Neuronal stem cell (in vitro differentiated cells): ENCODE results near the gene BAIAP2.

Experiments
- DNase-seq: peaks from one replicate; pipeline ENCODE4 v3.0.0-alpha.2; 2013; ENCODE audit warnings: low spot score
- H2AFZ ChIP-seq: one replicate; pipeline ENCODE4 v1.6.1; 2013; ENCODE audit warnings: mild to moderate bottlenecking, low read length, inconsistent platforms
- H2AK5ac ChIP-seq: 2 replicates; pipeline ENCODE4 v1.6.1; 2013; ENCODE audit warnings: low read depth, mild to moderate bottlenecking, inconsistent platforms, low read length, moderate library complexity, mixed read lengths
- H2BK120ac ChIP-seq: 2 replicates; pipeline ENCODE4 v1.6.1; 2013; ENCODE audit warnings: low read depth, mild to moderate bottlenecking, inconsistent platforms, low read length, moderate library complexity, mixed read lengths
- H2BK12ac ChIP-seq: one replicate; pipeline ENCODE4 v1.6.1; 2013; ENCODE audit warnings: low read length, inconsistent platforms
- H2BK15ac ChIP-seq: 2 replicates; pipeline ENCODE4 v1.6.1; 2013; ENCODE audit warnings: mild to moderate bottlenecking, low read length, inconsistent platforms, mixed read lengths
- H2BK5ac ChIP-seq: one replicate; pipeline ENCODE4 v1.6.1; 2013; ENCODE audit warnings: inconsistent platforms, mild to moderate bottlenecking, low read length, moderate library complexity
- H3K14ac ChIP-seq: one replicate; pipeline ENCODE4 v1.6.1; 2013; ENCODE audit warnings: low read length, inconsistent platforms
- H3K18ac ChIP-seq: 2 replicates; pipeline ENCODE4 v1.6.1; 2013; ENCODE audit warnings: low read length, inconsistent platforms
- H3K23ac ChIP-seq: 2 replicates; pipeline ENCODE4 v1.6.1; 2013; ENCODE audit warnings: low read depth, mild to moderate bottlenecking, mixed read lengths, low read length, inconsistent platforms; ENCODE audit not compliant: poor library complexity
- H3K27ac ChIP-seq: replicated peaks from 3 replicates; pipeline ENCODE4 v1.5.1; 2013; ENCODE audit warnings: low read length, inconsistent platforms
- H3K27me3 ChIP-seq, 3 experiments: 2 replicates each; pipeline ENCODE4 v1.6.1; 2013; ENCODE audit warnings: low read length in 3 of 3, mild to moderate bottlenecking in 2 of 3, inconsistent platforms in 1 of 3, low read depth in 1 of 3, mixed read lengths in 1 of 3, moderate library complexity in 1 of 3; ENCODE audit not compliant: control insufficient read depth in 3 of 3, insufficient read depth in 3 of 3
- H3K36me3 ChIP-seq, 2 donors: replicated peaks in 1 of 2; 2 replicates each; pipeline ENCODE4 v1.6.1; 2013; ENCODE audit warnings: low read length in 2 of 2; ENCODE audit not compliant: control insufficient read depth in 2 of 2, insufficient read depth in 2 of 2
- H3K4ac ChIP-seq: 2 replicates; pipeline ENCODE4 v1.6.1; 2013; ENCODE audit warnings: inconsistent platforms, mild to moderate bottlenecking, low read length, moderate library complexity
- H3K4me1 ChIP-seq, 2 donors: 1 replicate in 1 of 2; 2 replicates in 1 of 2; pipeline ENCODE4 v1.6.1; 2013; ENCODE audit warnings: low read length in 2 of 2, low read depth in 1 of 2; ENCODE audit not compliant: control insufficient read depth in 2 of 2, insufficient read depth in 1 of 2
- H3K4me2 ChIP-seq: one replicate; pipeline ENCODE4 v1.6.1; 2013; ENCODE audit warnings: mild to moderate bottlenecking, low read length, inconsistent platforms; ENCODE audit not compliant: insufficient read depth, poor library complexity, severe bottlenecking
- H3K4me3 ChIP-seq, 2 donors: 2 replicates each; pipeline ENCODE4 v1.5.1; 2013; ENCODE audit warnings: low read length in 2 of 2, mild to moderate bottlenecking in 2 of 2, inconsistent platforms in 1 of 2, moderate library complexity in 1 of 2
- H3K79me1 ChIP-seq: one replicate; pipeline ENCODE4 v1.6.1; 2013; ENCODE audit warnings: low read depth, mild to moderate bottlenecking, inconsistent platforms, low read length, moderate library complexity
- H3K9ac ChIP-seq: one replicate; pipeline ENCODE4 v1.6.1; 2013; ENCODE audit warnings: mild to moderate bottlenecking, low read depth, low read length, inconsistent platforms; ENCODE audit not compliant: poor library complexity
- H3K9me3 ChIP-seq, 2 donors: replicated peaks in 1 of 2; 2 replicates each; pipeline versions ENCODE3 to v1.6.1; 2013; ENCODE audit warnings: low read length in 2 of 2, mild to moderate bottlenecking in 2 of 2, inconsistent platforms in 1 of 2, low read depth in 1 of 2, mixed read lengths in 1 of 2, moderate library complexity in 1 of 2; ENCODE audit not compliant: control insufficient read depth in 2 of 2, insufficient read depth in 1 of 2
- H4K8ac ChIP-seq: one replicate; pipeline ENCODE4 v1.6.1; 2013; ENCODE audit warnings: low read depth, mild to moderate bottlenecking, inconsistent platforms, low read length, moderate library complexity
- H4K91ac ChIP-seq: one replicate; pipeline ENCODE4 v1.6.1; 2013; ENCODE audit warnings: low read length, low read depth, mild to moderate bottlenecking, inconsistent platforms; ENCODE audit not compliant: poor library complexity
- WGBS, 2 donors: extraction: QIAGEN DNeasy Blood & Tissue Kit; methylation state at CpG; one replicate each; pipeline ENCODE4 v1.1.7; 2013; ENCODE audit warnings: missing lambda C conversion rate in 2 of 2, mixed read lengths in 1 of 2; ENCODE audit not compliant: insufficient read length in 2 of 2, insufficient replicate concordance in 1 of 2; ENCODE audit errors: extremely low coverage in 2 of 2; 5-methylcytosine and 5-hydroxymethylcytosine counted together

BAIAP2 gene

DNA sequence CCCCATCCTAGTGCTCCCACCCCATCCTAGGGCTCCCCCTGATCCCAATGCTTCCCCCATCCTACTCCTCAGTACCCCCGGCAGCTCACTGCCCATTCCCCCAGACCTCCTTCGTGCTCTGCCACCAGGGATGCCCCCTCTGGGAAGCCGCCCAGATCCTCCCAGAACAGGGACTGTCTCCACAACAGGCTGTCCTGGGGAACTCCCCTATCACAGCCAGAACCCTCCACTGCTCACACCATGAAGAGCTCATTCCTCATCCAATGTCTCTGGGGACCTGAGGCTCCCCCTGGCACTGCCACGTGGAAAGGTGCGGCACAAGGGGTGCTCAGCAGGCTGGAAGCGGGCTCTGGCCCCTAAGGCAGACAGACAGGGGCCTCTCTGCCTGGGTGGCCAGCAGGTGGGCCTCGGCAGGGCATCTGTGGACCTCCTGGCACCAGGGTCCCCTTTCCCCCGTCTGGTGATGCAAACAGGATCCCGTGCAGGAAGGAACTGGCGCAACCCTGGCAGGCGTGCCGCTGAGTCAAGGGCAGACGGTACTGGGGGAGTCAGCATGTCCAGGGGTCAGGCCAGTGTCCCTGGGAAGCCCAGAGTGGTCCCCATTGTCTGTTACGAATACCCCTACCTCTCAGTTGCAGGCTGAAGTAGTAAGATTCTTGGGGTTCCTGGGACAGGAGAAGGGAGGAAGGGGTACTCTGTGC is 115.6 kb downstream of the BAIAP2 start:
- Histone ChIP-seq H3K18ac (no peak overlapping the region), H2AK5ac (peak overlapping the region; percentile 68), H2BK15ac (no peak overlapping the region), H3K79me1 (no peaks in the 10 kb centered on the region), H3K14ac (peak overlapping the region; percentile 38), H3K9ac (peak overlapping the region; percentile 44), H3K27ac (no peak overlapping the region), H4K91ac (no peak overlapping the region), H4K8ac (no peak overlapping the region), H3K4ac (no peak overlapping the region), H3K4me2 (no peak overlapping the region), H2BK12ac (peak overlapping the region; percentile 14), H3K27me3 (no peaks in the 10 kb centered on the region), H3K4me1 (peaks cover 0 to 4% of the 10 kb centered on the region in 2 donors), H2AFZ (no peak overlapping the region), H3K4me3 (no peak overlapping the region), H2BK5ac (no peak overlapping the region), H3K36me3 (no peaks in the 10 kb centered on the region), H3K9me3 (no peaks in the 10 kb centered on the region), H3K23ac (peak overlapping the region; percentile 89), H2BK120ac (peak overlapping the region; percentile 47)
- no peak for DNase-seq
- no CpG with 5 or more reads among the region's 14 CpGs for WGBS, 2 donors

DNA sequence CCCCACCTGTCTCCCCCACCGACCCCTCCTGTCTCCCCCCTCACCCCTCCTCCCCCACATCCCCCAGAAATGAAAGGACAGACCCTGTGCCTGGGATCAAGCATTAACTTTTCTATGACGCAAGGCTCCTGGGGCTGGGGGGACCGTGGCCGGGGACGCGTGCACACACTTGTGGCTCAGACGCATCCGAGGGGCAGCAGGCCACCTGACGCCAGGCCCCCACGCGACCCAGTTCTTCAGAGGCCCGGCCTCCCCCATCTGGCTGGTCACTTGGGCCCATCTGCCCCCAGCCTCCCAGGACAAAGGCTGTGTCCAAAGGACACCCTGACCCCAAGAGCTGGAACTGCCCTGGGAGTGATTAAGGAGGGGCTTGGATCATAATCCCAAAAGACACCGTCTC is 116.3 kb downstream of the BAIAP2 start:
- no CpG with 5 or more reads among the region's 13 CpGs for WGBS, 2 donors

DNA sequence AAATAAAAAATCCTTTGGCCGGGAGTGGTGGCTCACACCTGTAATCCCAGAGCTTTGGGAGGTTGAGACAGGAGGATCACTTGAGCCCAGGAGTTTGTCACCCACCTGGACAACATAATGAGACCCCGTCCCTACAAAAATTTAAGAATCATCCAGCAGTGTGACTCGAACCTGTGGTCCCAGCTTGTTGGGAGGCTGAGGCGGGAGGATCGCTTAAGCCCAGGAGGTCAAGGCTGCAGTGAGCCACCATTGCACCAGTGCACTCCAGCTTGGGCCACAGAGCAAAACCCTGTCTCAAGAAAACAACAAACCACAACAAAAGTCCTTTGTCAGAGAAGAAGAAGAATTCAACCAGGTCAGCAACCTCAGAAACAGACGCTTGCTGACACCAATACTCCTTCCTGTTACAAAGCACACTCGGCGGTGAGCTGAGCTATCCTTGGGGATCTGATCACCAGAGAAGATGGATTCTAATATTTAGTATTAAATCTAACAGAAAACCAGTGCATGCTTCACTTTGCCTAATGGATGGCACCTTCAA is 117.4 kb downstream of the BAIAP2 start:
- no peak overlapping the region for H2AFZ ChIP-seq
- no peak overlapping the region for H4K91ac ChIP-seq
- no peaks in the 10 kb centered on the region for H3K9me3 ChIP-seq
- no peak overlapping the region for H3K27ac ChIP-seq
- no peak overlapping the region for H3K23ac ChIP-seq
- no peaks in the 10 kb centered on the region for H3K27me3 ChIP-seq
- H3K36me3 ChIP-seq, result no peaks in the 10 kb centered on the region
- H3K79me1 ChIP-seq, result no peaks in the 10 kb centered on the region
- no peak overlapping the region for H2AK5ac ChIP-seq
- no peak overlapping the region for H3K18ac ChIP-seq
- no peak overlapping the region for H3K14ac ChIP-seq
- H3K4ac ChIP-seq, result no peak overlapping the region
- H4K8ac ChIP-seq, result no peak overlapping the region
- peaks cover 0 to 4% of the 10 kb centered on the region in 2 donors for H3K4me1 ChIP-seq
- no peak for DNase-seq
- no peak overlapping the region for H2BK15ac ChIP-seq
- no peak overlapping the region for H2BK12ac ChIP-seq
- no peak overlapping the region for H3K9ac ChIP-seq
- H2BK120ac ChIP-seq, result no peak overlapping the region
- no peak overlapping the region for H3K4me3 ChIP-seq
- no CpG with 5 or more reads among the region's 8 CpGs for WGBS, 2 donors
- no peak overlapping the region for H2BK5ac ChIP-seq
- no peak overlapping the region for H3K4me2 ChIP-seq

More for the DNA sequence above, 116.3 kb downstream of the BAIAP2 start:
- no peaks in the 10 kb centered on the region for H3K79me1 ChIP-seq
- no peaks in the 10 kb centered on the region for H3K36me3 ChIP-seq
- DNase-seq, result no peak
- no peak overlapping the region for H4K8ac ChIP-seq
- H3K9me3 ChIP-seq, result no peaks in the 10 kb centered on the region
- no peak overlapping the region for H4K91ac ChIP-seq
- no peak overlapping the region for H3K4me2 ChIP-seq
- no peak overlapping the region for H2BK120ac ChIP-seq
- H2BK15ac ChIP-seq, result no peak overlapping the region
- H2BK12ac ChIP-seq, result no peak overlapping the region
- H2BK5ac ChIP-seq, result no peak overlapping the region
- H3K9ac ChIP-seq, result no peak overlapping the region
- H2AFZ ChIP-seq, result no peak overlapping the region
- no peak overlapping the region for H3K27ac ChIP-seq
- H3K14ac ChIP-seq, result no peak overlapping the region
- H3K4me1 ChIP-seq, result peaks cover 0 to 4% of the 10 kb centered on the region in 2 donors
- H3K4me3 ChIP-seq, result no peak overlapping the region
- no peak overlapping the region for H3K4ac ChIP-seq
- no peaks in the 10 kb centered on the region for H3K27me3 ChIP-seq
- peak overlapping the region; percentile 57 for H3K18ac ChIP-seq
- no peak overlapping the region for H2AK5ac ChIP-seq
- no peak overlapping the region for H3K23ac ChIP-seq

GRCh38 chr17:81153340-81153803 is 118.4 kb downstream of the BAIAP2 start:
- WGBS, 2 donors, result no CpG with 5 or more reads among the region's 17 CpGs
- no peaks in the 10 kb centered on the region for H3K36me3 ChIP-seq

More at GRCh38 chr17:81153340-81153803, 118.4 kb downstream of the BAIAP2 start:
- Histone ChIP-seq H3K23ac (no peak overlapping the region), H3K9me3 (no peaks in the 10 kb centered on the region), H3K79me1 (no peaks in the 10 kb centered on the region), H2BK12ac (no peak overlapping the region), H3K18ac (no peak overlapping the region), H3K4ac (peak overlapping the region; percentile 23), H3K27me3 (peaks cover 0 to 3% (median 0%) of the 10 kb centered on the region in 3 experiments), H2BK120ac (no peak overlapping the region), H3K4me1 (peaks cover 0 to 4% of the 10 kb centered on the region in 2 donors), H3K4me3 (no peak overlapping the region), H2AFZ (no peak overlapping the region), H3K27ac (no peak overlapping the region), H3K4me2 (no peak overlapping the region), H2BK5ac (no peak overlapping the region), H3K9ac (no peak overlapping the region), H2AK5ac (no peak overlapping the region), H4K91ac (no peak overlapping the region), H2BK15ac (no peak overlapping the region), H4K8ac (no peak overlapping the region), H3K14ac (peak overlapping the region; percentile 98)
- no peak for DNase-seq
